GM18508 (cell line): Measurements from ENCODE around the gene ARHGEF10L.

Experiments
- ATAC-seq: cut with Tn5 transposase; IDR thresholded peaks from one replicate; pipeline ENCODE4 v1.9.1; 2021; ENCODE audit warnings: moderate number of reproducible peaks; ENCODE audit not compliant: insufficient read depth, unreplicated experiment

ARHGEF10L gene

DNA sequence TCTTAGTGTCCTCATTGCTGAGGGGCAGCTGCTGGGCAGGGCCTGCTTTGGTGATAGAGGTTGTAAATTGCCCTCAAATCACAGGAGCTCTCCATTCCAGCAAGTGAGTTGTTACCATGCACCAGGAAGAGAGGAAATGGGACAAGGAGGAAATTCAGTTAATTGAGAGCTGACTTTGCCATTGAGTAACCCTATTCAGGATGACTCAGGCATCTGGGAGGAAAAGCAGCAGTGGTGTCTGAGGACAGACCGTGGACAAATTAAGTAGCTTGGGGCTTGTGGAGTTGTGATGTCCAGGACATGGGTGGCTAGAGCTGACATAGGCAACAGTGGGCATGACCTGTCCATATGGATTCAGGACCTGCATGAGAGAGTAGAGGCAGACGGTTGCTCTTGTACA is 5.9 kb downstream of the ARHGEF10L start:
- ATAC-seq, result no peak

GRCh38 chr1:17546946-17547670 is 7.6 kb downstream of the ARHGEF10L start:
- ATAC-seq, result no peak

DNA sequence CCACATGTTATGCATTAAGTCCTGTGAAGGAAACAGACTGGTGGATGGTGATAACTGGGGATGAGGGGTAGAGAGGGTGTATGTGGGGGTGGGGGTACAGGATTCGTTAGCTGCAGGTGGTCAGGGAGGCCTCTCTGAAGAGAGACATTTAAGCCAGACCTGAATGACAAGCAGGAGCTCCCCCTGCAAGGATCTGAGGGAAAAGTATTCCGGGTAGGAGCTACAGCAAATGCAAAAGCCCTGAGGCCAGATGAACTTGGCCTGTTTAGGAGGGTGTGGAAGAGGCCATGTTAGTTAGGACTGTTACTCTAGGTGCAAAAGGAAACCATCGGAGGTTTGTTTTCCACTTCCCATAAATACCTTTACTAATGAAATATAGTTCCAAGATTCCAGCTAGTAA is 9.9 kb downstream of the ARHGEF10L start:
- no peak for ATAC-seq

DNA sequence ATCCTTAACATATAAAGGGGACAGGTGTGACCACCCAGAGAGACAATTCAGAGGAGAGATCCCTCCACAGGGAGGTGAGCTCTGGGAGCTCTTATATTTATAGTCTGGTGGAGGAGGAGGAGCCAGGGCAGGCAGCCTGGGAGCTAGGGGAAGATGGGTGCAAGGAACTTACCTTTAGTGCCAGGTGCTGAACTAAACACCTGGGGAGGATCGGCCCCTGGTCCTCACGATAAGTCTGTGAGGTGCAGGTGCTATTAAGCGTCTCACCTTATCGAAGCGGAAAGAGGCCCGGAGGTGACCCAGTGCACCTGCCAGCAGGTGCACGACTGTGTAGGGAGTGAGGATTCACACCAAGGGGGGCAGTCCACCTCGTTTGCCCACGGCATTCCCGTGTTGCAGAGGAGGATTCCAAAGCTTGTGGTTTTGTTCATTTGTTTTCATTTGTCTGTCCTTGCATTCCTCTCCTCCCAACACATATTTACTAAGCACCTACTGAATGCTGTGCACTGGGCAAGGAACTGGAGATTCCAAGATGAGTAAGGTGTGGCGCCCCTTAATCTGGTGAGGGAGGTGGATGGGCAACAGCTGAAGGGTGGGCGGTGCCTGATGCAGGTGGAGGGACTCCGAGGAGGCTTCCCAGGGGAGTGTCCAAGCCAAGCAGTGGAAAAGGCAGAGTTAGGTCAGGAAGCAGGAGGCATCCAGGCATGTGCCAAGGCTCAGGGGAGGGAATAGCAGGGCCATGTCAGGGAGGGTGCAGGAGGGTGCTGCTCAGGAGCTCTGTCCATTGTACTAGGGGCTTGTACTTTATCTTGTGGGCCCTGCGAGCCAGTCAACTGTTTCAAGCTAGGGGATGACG is 11.5 kb downstream of the ARHGEF10L start:
- ATAC-seq, result no peak

- no peak for ATAC-seq
Observed at GRCh38 chr1:17551755-17552234, 12.3 kb downstream of the ARHGEF10L start.

- ATAC-seq, result no peak
Observed at GRCh38 chr1:17553975-17554700, 14.6 kb downstream of the ARHGEF10L start.

GRCh38 chr1:17554954-17555353 is 15.5 kb downstream of the ARHGEF10L start:
- no peak for ATAC-seq

- no peak for ATAC-seq
Observed at GRCh38 chr1:17557986-17558385, 18.5 kb downstream of the ARHGEF10L start.

DNA sequence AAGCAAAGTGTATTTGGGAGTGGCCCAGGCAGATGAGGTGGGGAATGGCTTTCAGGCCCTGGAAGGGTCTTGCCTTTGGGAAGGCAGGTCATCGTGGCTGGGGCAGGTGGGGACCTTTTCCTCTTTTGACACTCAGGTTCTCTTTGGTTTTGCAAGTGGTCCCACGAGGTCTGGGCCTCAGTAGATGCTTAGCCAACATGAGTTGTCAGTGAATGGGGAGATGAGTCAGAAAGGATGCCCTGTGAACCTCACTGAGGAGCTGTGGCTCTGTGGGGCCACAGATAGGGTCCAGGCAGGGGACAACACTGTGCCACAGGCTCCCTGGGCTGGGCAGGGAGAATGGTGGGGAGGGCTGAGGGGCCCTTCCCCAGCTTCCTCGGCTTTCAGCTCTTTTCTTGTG is 19.0 kb downstream of the ARHGEF10L start:
- ATAC-seq, result no peak

DNA sequence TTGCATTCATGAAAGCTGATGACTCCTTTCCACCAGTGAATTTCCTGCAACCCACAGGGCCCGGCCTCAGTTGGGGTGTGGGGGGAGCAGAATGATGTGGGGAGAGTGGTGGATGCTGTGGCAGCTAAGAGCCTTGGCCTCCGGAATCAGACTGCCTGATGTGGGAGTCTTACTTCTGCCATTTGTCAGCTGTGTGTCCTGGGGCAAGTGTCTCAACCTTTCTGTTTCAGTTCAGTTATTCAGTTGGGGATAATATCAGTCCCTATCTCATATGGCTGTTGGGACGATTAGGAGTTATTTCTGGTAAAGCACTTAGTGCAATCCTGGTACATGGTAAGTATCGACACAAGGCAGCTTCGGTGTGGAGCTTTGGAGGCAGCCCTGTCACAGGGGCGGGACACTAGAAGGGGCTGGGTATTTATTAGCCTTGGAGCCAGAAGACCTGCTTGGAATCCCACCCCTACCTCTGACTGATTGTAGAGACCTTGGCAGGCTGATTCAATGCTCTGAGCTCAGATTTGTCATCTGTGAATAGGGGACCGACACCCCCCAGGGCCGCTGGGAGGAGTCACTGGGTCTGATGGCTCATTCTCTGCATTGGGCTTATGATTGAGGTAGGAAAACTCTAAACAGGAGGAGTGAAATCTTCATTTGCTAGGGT is 19.6 kb downstream of the ARHGEF10L start:
- no peak for ATAC-seq

DNA sequence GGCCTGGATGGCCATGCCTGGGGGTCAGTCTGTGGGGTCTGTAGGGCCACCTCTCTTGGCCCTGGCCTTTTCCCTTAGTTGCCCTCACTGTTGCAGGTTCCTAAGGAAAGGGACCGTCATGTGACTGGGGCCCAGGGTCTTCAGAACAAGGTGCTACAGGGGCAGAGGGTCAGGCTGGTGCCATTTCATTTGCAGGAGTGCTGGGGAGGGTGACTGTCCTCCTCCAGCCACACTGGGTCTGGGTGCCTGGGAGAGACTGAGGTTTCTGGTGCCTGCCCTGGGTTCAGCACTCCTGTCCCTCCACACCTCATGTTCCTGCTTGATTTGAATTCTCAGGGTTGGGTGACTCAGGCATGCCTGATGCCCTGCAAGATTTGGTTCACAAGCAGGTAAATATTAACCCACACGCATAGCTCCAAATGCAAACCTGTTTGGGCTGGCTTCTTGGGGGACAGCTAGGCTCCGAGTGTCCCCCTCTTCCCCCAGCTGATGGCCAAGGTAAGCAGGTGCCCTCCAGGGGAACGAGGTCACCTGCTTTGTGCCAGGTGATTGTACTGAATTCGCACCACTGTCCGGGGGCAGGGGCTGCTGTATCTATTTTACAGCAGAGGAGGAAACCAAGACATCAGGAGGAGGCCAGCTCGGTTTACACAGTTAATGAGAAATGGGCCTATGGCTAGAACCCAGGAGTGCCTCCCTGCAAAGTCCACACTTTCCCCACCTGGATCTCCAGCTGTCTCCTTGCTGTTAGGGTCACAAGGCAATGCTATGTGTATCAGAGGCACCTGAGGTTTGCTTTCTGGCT is 20.3 kb downstream of the ARHGEF10L start:
- ATAC-seq, result no peak

DNA sequence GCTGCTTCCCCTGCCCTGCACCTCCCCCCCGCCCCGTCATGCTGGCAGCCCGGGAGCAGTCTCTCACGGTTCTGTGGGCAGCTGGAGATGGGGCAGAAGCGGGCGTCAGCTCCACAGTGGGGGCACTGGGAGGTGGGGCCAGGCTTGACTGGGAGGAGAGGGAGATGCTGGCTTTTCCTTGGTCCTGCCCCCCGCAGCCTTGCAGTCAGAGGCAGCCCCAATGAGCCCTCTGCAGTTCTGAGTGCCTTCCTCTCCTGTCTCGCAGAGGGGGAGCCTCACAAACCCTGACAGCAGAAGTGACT is 21.7 kb downstream of the ARHGEF10L start:
- ATAC-seq, result no peak

DNA sequence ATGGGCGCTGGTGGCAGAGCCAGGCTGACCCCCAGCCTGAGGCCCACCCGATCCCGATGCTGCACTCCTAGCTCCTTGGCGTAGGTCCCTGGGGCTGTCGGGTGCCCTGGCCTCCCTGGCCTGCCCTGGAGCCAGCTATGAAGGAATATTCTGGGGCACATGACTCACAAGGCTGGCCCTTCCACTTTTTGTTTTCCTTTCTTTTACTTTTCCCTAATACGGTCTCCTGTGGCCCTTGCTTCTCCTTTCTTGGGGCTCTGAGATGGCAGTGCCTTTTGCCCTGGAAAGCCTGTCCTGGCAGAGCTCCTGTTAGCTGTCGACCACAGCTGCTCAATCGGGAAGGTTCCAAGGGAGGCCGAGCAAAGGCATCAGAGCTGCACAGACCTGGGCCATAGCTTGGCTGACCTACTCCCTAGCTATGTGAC is 22.1 kb downstream of the ARHGEF10L start:
- no peak for ATAC-seq

DNA sequence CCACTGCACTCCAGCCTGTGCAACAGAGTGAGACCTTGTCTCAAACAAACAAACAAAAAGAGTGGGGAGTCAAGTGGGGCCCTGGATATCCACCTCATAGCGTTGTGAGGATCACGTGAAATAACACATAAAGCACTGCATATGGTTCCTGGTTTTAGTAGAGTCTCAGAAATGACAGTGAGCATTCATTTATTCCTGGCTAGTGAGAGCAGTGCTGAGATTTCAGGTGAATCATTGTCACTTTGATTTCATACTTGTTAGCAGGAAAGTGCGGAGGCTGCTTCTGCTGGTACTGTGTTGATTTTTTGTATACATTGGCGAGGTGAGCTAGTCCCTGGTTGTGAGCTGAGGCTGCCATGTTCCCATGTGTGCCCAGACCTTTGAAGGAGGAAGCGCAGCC is 22.9 kb downstream of the ARHGEF10L start:
- ATAC-seq, result no peak

GRCh38 chr1:17563494-17564281 is 24.2 kb downstream of the ARHGEF10L start:
- no peak for ATAC-seq

DNA sequence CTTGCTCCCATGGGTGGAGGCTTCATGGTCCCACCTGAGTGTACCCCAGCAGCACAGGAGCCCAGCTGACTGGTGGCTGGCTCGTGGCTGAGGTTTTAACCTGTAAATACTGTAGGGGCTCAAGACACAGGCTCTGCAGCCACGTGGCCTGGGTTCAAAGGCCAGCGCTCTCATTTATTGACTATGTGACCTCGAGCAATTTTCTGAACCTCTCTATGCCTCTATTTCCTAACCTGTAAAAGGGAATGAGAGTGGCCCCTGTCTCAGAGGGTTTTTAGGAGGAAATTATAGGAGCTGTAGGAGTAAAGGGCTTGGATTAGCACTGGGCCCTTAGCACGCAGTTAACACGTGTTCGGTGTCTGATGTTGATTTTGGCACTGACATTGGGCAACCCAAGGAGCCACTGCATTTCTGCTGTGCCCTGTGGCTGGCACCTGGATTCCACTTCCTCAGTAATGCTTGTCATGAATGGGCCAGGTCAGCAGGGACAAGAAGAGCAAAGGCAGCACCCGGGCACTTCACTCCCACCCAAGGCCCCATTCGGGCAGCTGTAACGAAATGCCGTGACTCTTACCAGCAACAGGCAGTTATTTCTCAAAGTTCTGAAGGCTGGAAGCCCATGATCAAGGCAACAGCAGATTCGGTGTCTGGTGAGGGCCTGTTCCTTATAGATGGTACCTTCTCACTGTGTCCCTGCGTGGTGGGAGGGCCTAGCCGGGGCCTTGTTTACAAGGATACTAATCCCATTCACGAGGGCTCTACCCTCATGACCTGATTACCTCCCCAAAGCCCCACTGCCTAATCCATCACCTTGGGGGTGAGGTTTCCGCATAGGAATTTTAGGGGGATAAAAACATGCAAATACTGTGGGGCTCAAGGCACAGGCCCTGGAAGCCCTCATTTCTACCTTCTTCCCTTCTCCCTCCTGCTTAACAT is 25.2 kb downstream of the ARHGEF10L start:
- no peak for ATAC-seq

- ATAC-seq, result no peak
Observed at GRCh38 chr1:17565461-17566252, 26.2 kb downstream of the ARHGEF10L start.
